A172 (cell line): ENCODE measurements around the gene GMCL1. TPM values are rescaled to one million over a fixed set of nuclear protein-coding genes. Genes with fewer than 3 reads are reported as not detected.
A peak's percentile ranks its signal among the peaks of the same experiment; 100 is the strongest.
"Not testable (repeated sequence)": the region's sequence is repeated elsewhere in the genome, so short reads cannot be mapped to it uniquely, and the experiment has no call there.

ENCODE experiments used
- DNase-seq: peaks from one replicate; pipeline ENCODE4 v3.0.0-alpha.2; 2015; ENCODE audit warnings: low spot score
- total RNA-seq: library from RNA; depleted of rRNA; stranded (reverse); fragments of >200 nt; shearing (Covaris generic); gene quantifications from 2 replicates; pipeline ENCODE4 v1.2.3, GENCODE V29; 2014; rRNA removed

GMCL1 gene, protein sequence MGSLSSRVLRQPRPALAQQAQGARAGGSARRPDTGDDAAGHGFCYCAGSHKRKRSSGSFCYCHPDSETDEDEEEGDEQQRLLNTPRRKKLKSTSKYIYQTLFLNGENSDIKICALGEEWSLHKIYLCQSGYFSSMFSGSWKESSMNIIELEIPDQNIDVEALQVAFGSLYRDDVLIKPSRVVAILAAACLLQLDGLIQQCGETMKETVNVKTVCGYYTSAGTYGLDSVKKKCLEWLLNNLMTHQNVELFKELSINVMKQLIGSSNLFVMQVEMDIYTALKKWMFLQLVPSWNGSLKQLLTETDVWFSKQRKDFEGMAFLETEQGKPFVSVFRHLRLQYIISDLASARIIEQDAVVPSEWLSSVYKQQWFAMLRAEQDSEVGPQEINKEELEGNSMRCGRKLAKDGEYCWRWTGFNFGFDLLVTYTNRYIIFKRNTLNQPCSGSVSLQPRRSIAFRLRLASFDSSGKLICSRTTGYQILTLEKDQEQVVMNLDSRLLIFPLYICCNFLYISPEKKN
- 15.7 and 20.0 TPM in 2 replicates for total RNA-seq

- DNase-seq: peak; percentile 93
Observed at GRCh38 chr2:69829256-69830044, at the start of gene GMCL1. GMCL1 (plus strand) TSS chr2:69829660; CDS start chr2:69829893, 233 bp downstream.

DNA sequence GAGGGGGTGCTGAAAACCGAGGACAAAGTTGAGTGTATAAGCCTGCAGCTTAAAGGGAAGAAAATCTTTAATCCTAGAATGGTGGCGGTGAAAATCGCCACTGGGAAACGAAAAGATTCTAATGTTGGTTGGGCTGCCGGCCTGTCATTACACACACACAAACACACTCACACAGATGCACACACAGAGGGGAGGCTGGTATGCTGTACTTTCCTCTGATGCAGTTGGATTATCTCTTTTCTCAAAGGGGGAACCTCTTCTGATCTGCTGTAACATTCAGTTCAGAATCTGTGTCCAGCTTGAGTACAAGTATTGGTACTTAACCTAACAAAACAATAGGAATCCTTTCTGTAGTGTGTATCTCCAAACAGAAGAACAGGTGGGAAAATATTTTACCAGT is 48.5 kb upstream of the GMCL1 start:
- no peak for DNase-seq

- DNase-seq: no peak
Observed at GRCh38 chr2:69781321-69782248, 47.9 kb upstream of the GMCL1 start.

DNA sequence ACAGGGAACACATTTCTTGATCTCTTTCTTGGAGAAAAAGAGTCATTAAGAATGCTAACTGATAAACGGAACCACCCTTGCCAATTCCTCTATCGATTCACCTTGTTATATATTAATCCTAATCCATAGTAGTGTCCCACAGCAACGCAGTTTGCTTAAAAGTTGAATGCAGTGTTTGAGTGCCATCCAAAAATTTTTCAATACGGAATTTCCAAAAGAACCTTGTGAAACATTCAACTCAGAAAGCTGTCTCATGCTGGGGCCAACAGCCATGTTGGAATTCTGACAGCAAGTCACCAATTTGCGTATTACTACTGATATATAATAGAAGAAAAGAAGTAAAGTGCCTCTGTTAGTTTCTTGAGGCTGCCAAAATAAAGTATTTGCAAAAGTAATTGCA is 45.2 kb upstream of the GMCL1 start:
- DNase-seq: no peak

DNA sequence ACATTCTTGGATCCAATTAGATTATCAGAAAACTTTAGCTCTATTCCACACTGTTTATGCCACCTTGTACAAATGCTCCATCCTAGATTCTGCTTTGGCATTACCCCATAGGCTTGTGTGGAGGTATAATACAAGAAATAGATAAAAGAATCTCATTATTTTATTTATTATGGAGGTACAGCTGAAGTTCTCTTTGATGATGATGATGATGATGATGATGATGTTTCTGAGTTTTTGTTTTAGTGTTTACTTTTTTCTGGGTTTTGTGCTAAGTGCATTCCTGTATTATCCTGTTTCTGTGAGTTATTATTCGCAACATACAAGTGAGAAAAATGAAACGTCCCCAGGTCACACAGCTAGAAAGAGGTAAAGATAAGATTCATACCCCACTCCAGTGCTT is 44.1 kb upstream of the GMCL1 start:
- DNase-seq: no peak

DNA sequence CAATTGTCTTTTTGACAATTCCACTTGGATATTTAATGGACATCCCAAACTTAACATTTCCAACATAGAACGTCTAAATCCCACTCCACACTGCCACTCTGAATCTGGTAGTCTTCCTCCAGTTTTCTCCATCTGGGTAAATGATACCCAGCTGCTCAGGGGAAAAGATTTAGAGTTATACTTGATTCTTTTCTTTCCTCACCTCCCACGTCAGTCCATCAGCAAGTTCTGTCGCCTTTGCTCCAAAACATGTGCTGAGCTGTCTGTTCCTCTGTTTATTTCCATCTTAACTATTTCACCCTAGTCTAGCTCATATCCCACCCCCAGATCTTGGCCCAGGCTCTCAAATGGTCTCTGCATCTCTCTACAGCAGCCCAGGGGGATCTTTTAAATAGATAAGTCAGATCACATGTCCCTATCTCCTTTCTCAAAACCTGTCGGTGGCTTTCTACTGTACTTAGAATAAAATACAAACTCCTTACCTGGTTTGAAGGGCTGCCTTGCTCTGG is 43.4 kb upstream of the GMCL1 start:
- DNase-seq: no peak

- DNase-seq: peak; percentile 83
Observed at GRCh38 chr2:69789175-69789721, 40.2 kb upstream of the GMCL1 start.

DNA sequence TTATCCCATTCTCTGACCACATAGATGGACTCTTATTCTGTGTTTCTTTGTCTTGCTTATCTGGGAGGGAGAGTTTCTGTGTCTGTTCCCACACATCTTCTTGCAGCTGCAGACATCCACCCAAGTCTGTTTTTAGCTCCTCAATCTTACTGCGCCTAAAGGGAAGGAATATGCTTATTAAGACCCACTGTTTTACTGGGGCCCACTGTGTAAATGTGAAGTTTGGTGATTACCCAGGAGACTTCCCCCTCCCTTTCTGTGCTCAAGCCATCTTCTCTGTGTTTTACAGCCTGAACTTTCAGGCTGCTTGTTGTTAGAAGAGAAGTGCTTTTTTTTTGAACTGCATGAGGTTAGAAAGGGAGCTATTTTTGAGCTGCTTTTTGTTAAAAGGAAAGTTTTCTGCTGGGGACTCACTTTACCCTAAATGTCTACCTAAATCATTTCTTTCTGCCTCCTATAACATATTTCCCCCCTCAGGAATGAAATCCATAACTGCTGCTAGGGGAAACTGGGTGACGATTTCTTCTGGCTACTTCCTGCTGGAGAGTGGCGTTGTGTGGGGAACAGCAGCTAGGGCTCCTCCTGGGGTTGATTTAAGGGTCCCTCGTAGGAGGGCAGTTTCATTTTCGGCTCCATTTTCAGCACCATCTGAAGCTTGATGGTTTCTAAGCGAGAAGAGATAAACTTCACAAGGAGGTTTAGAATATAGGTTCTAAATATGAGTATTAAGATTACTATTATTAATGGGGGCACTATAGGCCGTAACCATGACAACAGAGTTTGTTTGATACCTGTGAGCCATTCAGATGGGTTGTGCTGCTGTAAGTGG is 39.5 kb upstream of the GMCL1 start:
- no peak for DNase-seq

- DNase-seq: no peak
Observed at GRCh38 chr2:69790601-69790959, 38.9 kb upstream of the GMCL1 start.

- no peak for DNase-seq
Observed at GRCh38 chr2:69791045-69791444, 38.4 kb upstream of the GMCL1 start.

GRCh38 chr2:69796174-69796573 is 33.3 kb upstream of the GMCL1 start:
- no peak for DNase-seq

DNA sequence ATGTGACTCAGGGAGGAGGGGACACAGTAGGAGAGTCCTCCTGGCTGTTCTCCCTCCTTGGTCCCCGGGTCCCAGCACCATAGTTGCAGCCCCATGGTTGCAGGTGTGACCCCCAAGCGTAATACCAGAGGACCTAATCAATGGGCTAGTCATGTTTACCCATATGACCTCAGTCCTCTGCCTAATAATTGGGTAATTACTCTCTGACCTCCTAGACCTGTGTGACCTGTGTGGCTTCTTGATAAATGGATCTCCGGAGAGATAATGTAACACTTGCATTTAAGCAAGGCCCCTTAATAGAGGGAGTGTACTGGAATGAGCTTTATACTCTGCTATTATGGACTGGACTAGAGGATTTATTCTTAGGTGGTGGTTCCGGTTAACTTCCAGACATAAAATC is 32.2 kb upstream of the GMCL1 start:
- no peak for DNase-seq

DNA sequence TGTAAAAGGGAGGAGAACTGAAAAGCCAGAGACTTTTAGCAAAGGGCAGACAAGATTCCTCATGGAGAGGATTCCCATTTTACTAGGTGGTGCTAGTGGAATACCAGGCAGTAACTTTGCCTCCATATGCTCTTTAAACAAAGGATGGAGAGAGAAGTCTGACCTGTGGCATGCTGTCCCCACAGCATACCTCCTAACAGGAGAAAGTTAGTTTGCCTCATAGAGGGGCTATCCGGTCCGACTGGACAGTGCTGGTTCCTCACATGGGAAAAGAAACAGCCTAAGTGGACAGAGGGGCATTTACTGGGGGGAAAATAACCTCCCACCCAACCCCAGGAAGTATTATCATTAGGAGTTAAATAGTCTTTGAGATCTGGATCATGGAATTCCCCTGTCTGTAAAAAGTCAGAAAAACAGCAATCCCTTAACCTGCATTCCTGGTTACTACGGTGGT is 31.6 kb upstream of the GMCL1 start:
- peak; percentile 76 for DNase-seq

DNA sequence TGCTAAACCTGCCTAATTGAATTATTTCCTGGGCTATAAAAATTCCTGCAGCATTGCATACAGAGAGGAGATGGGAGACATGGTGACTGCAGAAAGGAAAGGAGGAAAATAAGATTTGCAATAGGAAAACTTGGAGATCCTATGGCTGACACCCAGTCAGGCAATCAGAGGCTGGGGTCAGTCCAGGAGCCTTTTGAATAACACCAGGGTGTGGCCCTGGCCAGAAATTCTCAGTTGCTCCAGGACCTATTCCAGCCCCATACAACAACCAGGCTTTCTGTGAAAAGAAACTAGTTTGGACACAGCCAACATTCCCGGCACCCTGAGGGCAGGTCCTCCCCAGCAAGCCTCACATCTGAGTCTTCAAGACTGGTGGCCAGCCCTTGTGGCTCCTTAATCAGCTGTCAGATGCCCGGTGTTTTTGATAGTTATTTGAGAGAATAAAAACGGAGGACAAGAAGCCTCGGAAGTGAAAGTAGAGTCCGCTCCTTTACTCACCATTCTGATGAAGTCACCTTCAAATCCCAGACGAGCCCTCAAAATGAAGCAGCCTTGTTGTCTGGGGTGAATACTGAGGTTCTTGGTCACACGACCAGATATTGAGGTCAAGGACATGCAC is 31.1 kb upstream of the GMCL1 start:
- no peak for DNase-seq

DNA sequence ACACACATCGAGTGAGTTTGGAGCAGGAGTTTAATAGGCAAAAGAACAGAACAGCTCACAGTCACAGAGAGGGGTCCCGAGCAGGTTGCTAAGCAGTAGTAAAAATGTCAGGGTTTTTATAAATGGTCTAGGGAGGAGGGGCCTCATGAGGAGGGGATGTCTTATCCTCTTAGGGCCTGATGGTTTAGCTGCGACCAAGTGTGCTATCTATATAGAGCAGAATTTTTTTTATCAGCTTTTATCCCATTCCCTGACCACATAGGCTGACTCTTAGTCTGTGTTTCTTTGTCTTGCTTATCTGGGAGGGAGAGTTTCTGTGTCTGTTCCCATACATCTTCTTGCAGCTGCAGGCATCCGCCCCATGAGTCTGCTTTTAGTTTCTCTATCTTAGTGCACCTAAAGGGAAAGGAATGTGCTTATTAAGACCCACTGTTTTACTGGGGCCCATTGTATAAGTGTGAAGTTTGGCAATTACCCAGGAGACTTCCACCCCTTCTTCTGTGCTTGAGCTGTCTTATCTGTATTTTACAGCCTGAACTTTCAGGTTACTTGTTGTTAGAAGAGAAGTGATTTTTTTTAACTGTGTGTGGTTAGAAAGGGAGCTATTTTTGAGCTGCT is 30.4 kb upstream of the GMCL1 start:
- DNase-seq: peak; percentile 94

DNA sequence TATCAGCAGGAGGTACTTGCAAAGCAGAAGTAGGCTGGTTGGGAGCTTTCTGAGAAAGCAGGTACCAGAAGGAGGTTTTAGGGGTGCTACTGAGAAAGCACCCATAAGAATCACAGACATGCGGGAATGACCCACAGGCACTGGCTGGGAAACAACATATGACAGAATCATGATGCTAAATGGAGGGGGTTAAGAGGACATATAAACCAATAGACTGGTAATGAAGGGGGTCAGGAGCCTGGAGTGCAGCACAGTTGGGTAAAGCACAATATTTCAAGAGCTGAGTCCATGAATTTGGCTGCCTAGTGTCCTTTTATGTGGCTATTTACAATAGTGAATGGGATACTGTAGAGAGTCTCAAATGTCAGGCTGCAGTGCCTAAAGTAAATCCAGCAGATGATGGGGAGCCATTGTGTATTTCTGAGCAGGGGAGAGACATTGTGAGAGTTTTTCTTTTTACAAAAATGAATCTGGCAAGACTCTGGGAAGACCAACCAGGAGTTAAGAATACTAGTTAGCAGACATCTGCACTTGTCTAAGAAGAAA is 27.6 kb upstream of the GMCL1 start:
- DNase-seq: no peak

DNA sequence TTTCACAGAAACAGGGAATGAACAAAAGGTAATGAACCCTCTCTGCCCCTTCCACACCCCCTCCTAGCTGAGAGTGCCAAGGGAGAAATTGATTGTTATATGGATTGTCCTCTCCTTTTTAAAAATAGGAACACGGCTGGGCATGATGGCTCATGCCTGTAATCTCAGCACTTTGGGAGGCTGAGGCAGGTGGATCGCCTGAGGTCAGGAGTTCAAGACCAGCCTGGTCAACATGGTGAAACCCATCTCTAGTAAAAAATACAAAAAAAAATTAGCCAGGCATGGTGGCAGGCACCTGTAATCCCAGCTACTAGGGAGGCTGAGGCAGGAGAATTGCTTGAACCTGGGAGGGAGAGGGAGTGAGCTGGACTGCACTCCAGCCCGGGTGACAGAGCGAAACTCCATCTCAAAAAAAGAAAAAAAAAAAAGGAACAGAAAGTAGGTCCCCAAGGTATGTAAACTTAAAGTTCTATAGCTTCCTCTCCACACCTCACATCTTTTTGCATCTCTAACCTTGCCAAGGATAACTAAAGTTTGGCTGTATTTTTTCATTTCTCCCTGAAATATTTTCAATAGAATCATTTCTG is 26.6 kb upstream of the GMCL1 start:
- not testable (repeated sequence) for DNase-seq

- DNase-seq: no peak
Observed at GRCh38 chr2:69804416-69804815, 25.0 kb upstream of the GMCL1 start.

GRCh38 chr2:69805887-69806286 is 23.6 kb upstream of the GMCL1 start:
- DNase-seq: no peak
